HG03558 (cell line): ENCODE data around the gene GCLM.
"Not testable (repeated sequence)": the region's sequence is repeated elsewhere in the genome, so short reads cannot be mapped to it uniquely, and the experiment has no call there.

Experiments used
- ATAC-seq: cut with Tn5 transposase; IDR thresholded peaks from one replicate; pipeline ENCODE4 v1.9.1; 2021; ENCODE audit warnings: moderate number of reproducible peaks; ENCODE audit not compliant: unreplicated experiment; ENCODE audit errors: extremely low read depth

Gene GCLM

DNA sequence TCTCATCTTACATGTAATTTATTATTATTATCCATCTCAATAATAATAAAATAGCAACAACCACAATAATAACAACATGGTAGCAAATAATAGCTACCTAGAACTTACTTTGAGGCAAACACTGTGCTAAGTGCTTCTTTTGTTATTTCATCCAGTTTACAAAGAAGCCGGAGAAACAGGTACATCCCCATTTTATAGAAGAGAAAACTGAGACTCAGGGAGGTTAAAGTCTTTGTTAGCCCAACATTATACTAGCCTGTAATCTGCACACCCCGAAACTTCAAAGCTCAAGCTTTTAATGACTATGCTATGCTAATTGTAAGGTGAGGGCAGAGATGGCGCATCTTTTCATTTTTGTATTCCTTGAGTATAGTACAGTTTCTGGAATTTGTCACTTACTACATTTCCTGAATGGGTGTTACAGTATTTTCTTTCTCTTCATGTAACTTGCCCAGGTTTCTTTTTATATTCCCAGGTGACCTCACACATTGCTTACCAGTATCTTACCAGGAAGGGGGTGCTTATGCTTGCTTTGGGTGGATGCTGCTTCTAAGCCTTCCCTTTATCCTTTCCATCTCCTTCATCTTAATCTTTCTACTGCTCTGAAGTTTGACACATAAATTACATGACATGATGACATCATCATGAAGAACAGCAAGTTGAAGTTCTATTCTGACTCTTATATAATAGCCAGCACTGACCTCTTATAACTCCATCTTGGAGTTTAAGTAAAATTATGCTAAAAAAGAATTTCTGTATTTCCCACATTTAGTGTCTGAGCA, 8.3 kb downstream of the GCLM start:
- no peak for ATAC-seq

GRCh38 chr1:93899543-93900207, 9.6 kb downstream of the GCLM start:
- ATAC-seq = no peak

DNA sequence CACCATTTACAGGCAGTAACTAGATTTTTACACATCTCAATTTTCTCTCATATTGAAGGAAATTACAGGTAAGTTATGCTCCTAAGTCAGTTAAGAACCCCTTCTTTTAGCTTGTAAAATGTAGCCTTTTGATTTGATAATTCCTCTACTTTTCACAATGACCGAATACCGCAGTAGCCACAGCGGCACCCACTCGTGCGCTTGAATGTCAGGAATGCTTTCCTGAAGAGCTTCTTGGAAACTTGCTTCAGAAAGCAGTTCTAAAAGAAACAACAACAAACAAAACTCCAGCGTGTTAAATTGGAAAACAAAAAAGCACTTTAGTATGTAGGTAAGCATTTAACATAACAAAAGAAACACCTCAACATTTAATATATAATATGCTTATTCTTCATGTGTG, 20.3 kb downstream of the GCLM start:
- no peak for ATAC-seq

- ATAC-seq = no peak
Measured at GRCh38 chr1:93882269-93882668, 27.0 kb downstream of the GCLM start.

- ATAC-seq = no peak
Measured at GRCh38 chr1:93880731-93881130, 28.5 kb downstream of the GCLM start.

GRCh38 chr1:93878889-93879586, 30.2 kb downstream of the GCLM start, which contains the start of gene DNTTIP2:
DNTTIP2 (minus strand) TSS chr1:93879206; CDS start chr1:93879148, 58 bp downstream.
- peak; percentile 93 for ATAC-seq

DNA sequence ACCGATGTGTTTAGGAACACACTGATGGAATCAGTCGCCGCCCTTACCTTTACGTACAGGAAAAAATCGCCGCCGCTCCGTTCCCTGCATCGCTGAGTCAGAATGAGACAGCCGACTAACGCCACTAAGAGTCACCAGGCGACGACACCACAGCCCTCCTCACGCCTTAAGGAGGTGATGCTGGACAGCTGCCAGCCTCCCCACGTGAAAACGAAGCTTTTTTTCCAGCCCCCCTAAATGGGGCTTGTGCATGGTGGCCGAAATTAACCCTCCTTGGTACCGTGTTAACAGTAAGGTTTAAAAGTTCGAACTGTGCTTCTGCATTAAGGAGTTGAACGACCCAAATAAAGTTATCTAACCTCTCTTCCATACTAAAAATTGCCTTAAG, 30.7 kb downstream of the GCLM start:
- peak; percentile 33 for ATAC-seq

- ATAC-seq = no peak
Measured at GRCh38 chr1:93877529-93877928, 31.7 kb downstream of the GCLM start.

DNA sequence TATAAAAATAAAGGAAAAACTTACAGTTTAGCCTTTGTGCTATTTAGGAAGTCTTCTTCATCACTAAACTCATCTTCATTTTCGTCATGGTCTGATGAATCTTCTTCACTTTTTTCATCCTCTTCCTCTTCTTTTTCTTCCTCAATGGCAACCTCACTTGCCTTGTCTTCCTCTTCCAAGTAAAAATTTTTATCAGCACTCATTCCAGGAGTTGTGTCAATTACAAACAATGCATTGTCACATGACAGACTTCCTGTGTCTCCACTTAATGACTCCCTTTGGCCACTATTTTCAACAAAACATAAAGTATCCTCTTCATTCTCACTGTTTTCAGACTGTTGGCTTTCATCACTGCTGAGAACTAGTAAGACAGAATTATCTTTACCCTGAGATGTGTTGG, 33.0 kb downstream of the GCLM start:
- no peak for ATAC-seq

- no peak for ATAC-seq
Measured at GRCh38 chr1:93874025-93874651, 35.1 kb downstream of the GCLM start.

GRCh38 chr1:93871366-93871765, 37.9 kb downstream of the GCLM start:
- ATAC-seq = no peak

DNA sequence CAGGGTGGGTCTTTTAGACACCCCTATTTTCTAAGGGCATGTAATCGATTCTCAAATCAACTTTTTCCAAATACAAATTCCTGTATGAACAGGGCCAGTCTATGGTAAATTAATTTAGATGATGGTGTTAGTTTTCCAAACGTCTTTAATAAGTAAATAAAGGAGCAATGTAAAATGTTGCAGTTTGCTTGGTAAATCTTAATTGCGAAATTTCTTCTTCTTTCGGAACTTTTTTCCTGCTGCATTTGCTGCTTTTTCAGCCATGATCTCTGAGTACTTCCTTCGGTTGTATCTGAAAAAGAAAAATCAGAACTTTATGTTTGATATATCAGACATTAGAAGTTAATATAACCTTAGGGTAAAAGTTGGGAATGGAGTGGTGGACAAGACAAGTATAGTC, 39.6 kb downstream of the GCLM start:
- ATAC-seq = no peak

GRCh38 chr1:93868492-93868891, 40.7 kb downstream of the GCLM start:
- not testable (repeated sequence) for ATAC-seq

DNA sequence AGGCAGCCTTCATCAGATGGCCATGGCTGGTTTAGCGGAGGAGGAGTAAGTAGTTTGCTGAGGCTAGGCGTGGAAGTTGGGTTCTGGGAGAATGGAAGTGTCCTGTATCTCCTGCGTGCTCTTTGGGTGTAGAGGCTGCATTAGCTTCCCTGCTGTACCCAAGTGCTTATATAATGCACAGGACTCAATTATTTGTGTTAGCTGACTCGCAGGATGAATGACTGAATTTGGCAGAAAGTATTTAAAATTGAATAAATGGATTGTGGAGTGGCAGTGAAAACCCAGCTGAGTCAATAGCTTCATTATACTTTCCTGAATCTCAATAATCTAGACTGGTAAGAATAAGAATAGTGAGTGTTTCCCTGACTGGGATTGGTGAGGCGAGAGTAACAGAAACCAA, 44.0 kb downstream of the GCLM start:
- no peak for ATAC-seq

DNA sequence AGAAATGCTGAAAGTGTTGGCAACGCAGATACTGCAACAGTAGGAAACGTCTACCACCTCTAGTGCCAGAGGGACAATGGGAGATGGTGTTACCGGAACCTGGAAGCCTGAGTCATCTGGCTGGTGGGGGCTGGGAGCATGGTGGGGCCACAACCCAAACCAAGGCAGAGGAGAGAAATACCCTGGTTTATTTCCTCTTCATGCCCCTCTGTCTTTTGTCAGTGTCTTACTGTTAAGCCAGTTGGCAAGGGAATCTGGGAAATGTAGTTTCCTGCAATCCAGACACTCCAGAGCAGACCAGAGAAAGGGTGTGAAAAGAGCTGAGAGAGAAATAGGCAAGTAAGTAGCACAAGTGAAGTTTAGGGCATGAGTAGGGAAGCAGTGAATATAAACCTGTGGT, 45.1 kb downstream of the GCLM start:
- no peak for ATAC-seq

- ATAC-seq = not testable (repeated sequence)
Measured at GRCh38 chr1:93857653-93858052, 51.6 kb downstream of the GCLM start.

- ATAC-seq = not testable (repeated sequence)
Measured at GRCh38 chr1:93855983-93856382, 53.2 kb downstream of the GCLM start.

- no peak for ATAC-seq
Measured at GRCh38 chr1:93853940-93854339, 55.3 kb downstream of the GCLM start.

DNA sequence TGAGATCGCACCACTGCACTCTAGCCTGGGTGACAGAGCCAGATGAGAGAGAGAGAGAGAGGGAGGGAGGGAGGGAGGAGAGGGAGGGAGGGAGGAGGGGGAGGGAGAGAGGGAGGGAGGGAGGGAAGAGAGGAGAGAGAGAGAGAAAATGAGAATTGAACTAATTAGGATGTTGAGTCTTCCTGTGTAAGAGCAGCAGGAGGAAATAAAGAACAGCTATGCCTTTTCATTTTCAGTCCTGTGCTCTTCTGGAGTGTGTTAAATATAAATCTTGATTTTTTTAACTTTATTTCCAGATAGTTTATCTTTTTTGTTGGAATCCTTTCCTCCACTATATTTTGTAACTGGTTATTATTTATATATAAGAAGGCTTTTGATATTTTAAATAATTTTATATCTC, 57.4 kb downstream of the GCLM start:
- ATAC-seq = no peak

DNA sequence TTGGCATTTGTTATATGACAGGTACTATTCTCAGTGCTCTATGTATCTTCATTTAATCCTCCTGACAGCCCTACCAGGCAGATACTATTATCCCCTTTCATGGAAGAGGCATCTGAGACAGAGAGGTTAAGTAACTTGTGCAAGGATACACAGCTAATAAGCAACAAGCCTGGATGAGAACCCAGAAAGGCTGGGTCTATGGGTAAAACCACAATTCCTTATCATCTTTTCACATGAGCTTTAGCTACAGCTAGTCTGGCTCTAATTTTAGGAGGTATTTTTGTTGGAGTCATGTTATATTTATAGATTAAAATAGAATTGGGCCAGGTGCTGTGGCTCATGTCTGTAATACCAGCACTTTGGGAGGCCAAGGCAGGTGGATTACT, 57.9 kb downstream of the GCLM start:
- ATAC-seq = no peak
